Sigmoid colon (tissue), 7 donors: ENCODE results near the gene GRM7. TPM values are rescaled to one million over a fixed set of nuclear protein-coding genes. Genes with fewer than 3 reads are reported as not detected.

ENCODE experiments used
- DNase-seq: peaks from one replicate; pipeline ENCODE4 v3.0.0-alpha.2; 2019
- H3K27ac ChIP-seq, 4 donors: fragments of 200-600 bp; sonication (generic); one replicate each; pipeline ENCODE4 v1.5.1; 2016 to 2019; ENCODE audit warnings: mild to moderate bottlenecking in 1 of 4
- H3K27me3 ChIP-seq, 3 donors: fragments of 200-600 bp; sonication (generic); one replicate each; pipeline ENCODE4 v1.5.1; 2019; ENCODE audit warnings: mild to moderate bottlenecking in 1 of 3
- H3K36me3 ChIP-seq, 4 donors: fragments of 200-600 bp; sonication (generic); one replicate each; pipeline ENCODE4 v1.5.1; 2016 to 2019
- H3K4me1 ChIP-seq, 4 donors: fragments of 200-600 bp; sonication (generic); one replicate each; pipeline ENCODE4 v1.5.1; 2017 to 2019
- H3K4me3 ChIP-seq, 4 donors: fragments of 200-600 bp; sonication (generic); one replicate each; pipeline ENCODE4 v1.5.1; 2017 to 2019; ENCODE audit warnings: mild to moderate bottlenecking in 2 of 4, moderate library complexity in 1 of 4
- H3K9me3 ChIP-seq, 4 donors: fragments of 200-600 bp in 3 of 4; sonication (generic) in 3 of 4; one replicate each; pipeline versions ENCODE4 v1.5.1 to v1.6.1; 2013 to 2019
- CTCF ChIP-seq, 4 experiments: fragments of 450-650 bp in 3 of 4; fragments of 200-600 bp in 1 of 4; IDR thresholded peaks; one replicate each; pipeline ENCODE4 v1.5.1; 2016 to 2019; ENCODE audit warnings: antibody characterized with exemption in 4 of 4, mild to moderate bottlenecking in 3 of 4, moderate library complexity in 2 of 4
- EP300 ChIP-seq, 4 donors: sonication (generic); formaldehyde crosslinking; IDR thresholded peaks; one replicate each; pipeline ENCODE4 v1.6.1; 2017; ENCODE audit warnings: antibody characterized with exemption in 4 of 4
- POLR2A ChIP-seq, 2 donors: fragments of 450-650 bp; IDR thresholded peaks; one replicate each; pipeline ENCODE4 v1.6.1; 2016; ENCODE audit warnings: antibody characterized with exemption in 2 of 2, mild to moderate bottlenecking in 2 of 2, moderate library complexity in 2 of 2
- POLR2AphosphoS5 ChIP-seq, 4 donors: sonication (generic); formaldehyde crosslinking; IDR thresholded peaks; one replicate each; pipeline ENCODE4 v1.6.1; 2017; ENCODE audit warnings: antibody characterized with exemption in 4 of 4
- WGBS, 2 donors: extraction: QIAGEN DNeasy Blood & Tissue Kit; methylation state at CpG; one replicate each; pipeline ENCODE4 v1.1.7; 2013; 5-methylcytosine and 5-hydroxymethylcytosine counted together
- intact Hi-C: fragments of 100-400 bp; cut with DNase I; formaldehyde crosslinking; loops from one replicate; pipeline ENCODE4 v1.15.1; 2023
- polyA plus RNA-seq, 3 donors: library from polyadenylated mRNA; stranded (reverse); fragments of 200-250 nt; gene quantifications; one replicate each; pipeline ENCODE4 v1.2.3, GENCODE V29; 2013
- total RNA-seq, 4 donors: library from RNA; depleted of rRNA; stranded (reverse); fragments of >200 nt; gene quantifications; one replicate each; pipeline ENCODE4 v1.1.0, GENCODE V29; 2016
- donor health status: healthy with polysubstance abuse.
- donor health status: Bipolar disorder and iron deficiency.
- donor health status: healthy.

Gene GRM7
- total and polyA plus RNA-seq, 7 donors: 0.09 to 0.71 (median 0.22) TPM; not detected in 3

GRCh38 chr3:7700977-7701376 lies 840.1 kb downstream of the GRM7 start:
- Histone ChIP-seq H3K4me3 (no peak overlapping the region), H3K27me3 (no peaks in the 10 kb centered on the region), H3K9me3 (no peaks in the 10 kb centered on the region), H3K27ac (no peak overlapping the region), H3K4me1 (no peaks in the 10 kb centered on the region), H3K36me3 (no peaks in the 10 kb centered on the region)
- DNase-seq: no peak
- intact Hi-C loops: no loop called here
- WGBS, 2 donors: 86 to 88% methylated on average over 6 of the region's 6 CpGs
- TF ChIP-seq POLR2A (IDR thresholded peaks at IDR 0.05): no peak
- no peak for TF ChIP-seq POLR2AphosphoS5 (IDR thresholded peaks at IDR 0.05)
- no peak for TF ChIP-seq CTCF (IDR thresholded peaks at IDR 0.05)
- TF ChIP-seq EP300 (IDR thresholded peaks at IDR 0.05): no peak

- DNase-seq: no peak
- no peaks in the 10 kb centered on the region for H3K9me3 ChIP-seq
- H3K27ac ChIP-seq: no peak overlapping the region
- TF ChIP-seq EP300 (IDR thresholded peaks at IDR 0.05) (no peak), POLR2AphosphoS5 (IDR thresholded peaks at IDR 0.05) (no peak), CTCF (IDR thresholded peaks at IDR 0.05) (no peak), POLR2A (IDR thresholded peaks at IDR 0.05) (no peak)
- WGBS, 2 donors: 68 to 75% methylated on average over 3 of the region's 3 CpGs
- intact Hi-C loops: no loop called here
- H3K27me3 ChIP-seq: no peaks in the 10 kb centered on the region
- no peaks in the 10 kb centered on the region for H3K36me3 ChIP-seq
- no peak overlapping the region for H3K4me3 ChIP-seq
- H3K4me1 ChIP-seq: no peaks in the 10 kb centered on the region
Measured at GRCh38 chr3:7707187-7707586, 846.3 kb downstream of the GRM7 start.

- TF ChIP-seq POLR2AphosphoS5 (IDR thresholded peaks at IDR 0.05): no peak
- no peak for TF ChIP-seq POLR2A (IDR thresholded peaks at IDR 0.05)
- TF ChIP-seq CTCF (IDR thresholded peaks at IDR 0.05): no peak
- no peak for TF ChIP-seq EP300 (IDR thresholded peaks at IDR 0.05)
- no peaks in the 10 kb centered on the region for H3K4me1 ChIP-seq
- 72 to 80% methylated on average over 5 of the region's 5 CpGs for whole genome bisulfite sequencing, 2 donors
- H3K27ac ChIP-seq: no peak overlapping the region
- no peak for DNase-seq
- no peak overlapping the region for H3K4me3 ChIP-seq
- H3K36me3 ChIP-seq: no peaks in the 10 kb centered on the region
- intact Hi-C loops: no loop called here
- no peaks in the 10 kb centered on the region for H3K27me3 ChIP-seq
- no peaks in the 10 kb centered on the region for H3K9me3 ChIP-seq
Measured at GRCh38 chr3:7709376-7710082, 848.6 kb downstream of the GRM7 start.

- TF ChIP-seq POLR2AphosphoS5 (IDR thresholded peaks at IDR 0.05) (no peak), POLR2A (IDR thresholded peaks at IDR 0.05) (no peak), EP300 (IDR thresholded peaks at IDR 0.05) (no peak), CTCF (IDR thresholded peaks at IDR 0.05) (no peak)
- 53 to 75% methylated on average over 3 of the region's 3 CpGs for WGBS, 2 donors
- DNase-seq: no peak
Measured at GRCh38 chr3:7710284-7710683, 849.4 kb downstream of the GRM7 start.

GRCh38 chr3:7713724-7714123 lies 852.8 kb downstream of the GRM7 start:
- H3K4me1 ChIP-seq: no peaks in the 10 kb centered on the region
- no peaks in the 10 kb centered on the region for H3K36me3 ChIP-seq
- H3K27ac ChIP-seq: no peak overlapping the region
- H3K4me3 ChIP-seq: no peak overlapping the region
- intact Hi-C loops: no loop called here
- no peaks in the 10 kb centered on the region for H3K27me3 ChIP-seq
- no peaks in the 10 kb centered on the region for H3K9me3 ChIP-seq
- WGBS, 2 donors: 86 to 91% methylated on average over 2 of the region's 2 CpGs
- TF ChIP-seq POLR2AphosphoS5 (IDR thresholded peaks at IDR 0.05): no peak
- TF ChIP-seq EP300 (IDR thresholded peaks at IDR 0.05): no peak
- TF ChIP-seq CTCF (IDR thresholded peaks at IDR 0.05): no peak
- no peak for TF ChIP-seq POLR2A (IDR thresholded peaks at IDR 0.05)
- DNase-seq: no peak

More at GRCh38 chr3:7710284-7710683, 849.4 kb downstream of the GRM7 start:
- Histone ChIP-seq H3K4me3 (no peak overlapping the region), H3K4me1 (no peaks in the 10 kb centered on the region), H3K9me3 (no peaks in the 10 kb centered on the region), H3K36me3 (no peaks in the 10 kb centered on the region), H3K27me3 (no peaks in the 10 kb centered on the region), H3K27ac (no peak overlapping the region)
- intact Hi-C loops: no loop called here
